ENCODE data around the gene TAGAP. TPM values are rescaled to one million over a fixed set of nuclear protein-coding genes. Genes with fewer than 3 reads are reported as not detected.
A peak's percentile ranks its signal among the peaks of the same experiment; 100 is the strongest.

The TAGAP gene
- total and polyA plus RNA-seq, 9 of the 15 experiments (the other 6 are each of a cell fraction or from before 2014, with no cell fraction given) = 0.07 TPM; not detected in 8

GRCh38 chr6:159093609-159094443 lies 49.0 kb upstream of the TAGAP start:
- no TSS peak for BruUV-seq (replicated peaks)
- peak overlapping the region; percentile 60 for H2AFZ ChIP-seq (ENCODE audit: low read depth, low read length)
- peaks cover 35 to 59% of the 10 kb centered on the region in 2 experiments for H3K27me3 ChIP-seq (ENCODE audit: control insufficient read depth in 2 of 2, insufficient read depth in 2 of 2, low read length in 2 of 2)

More at GRCh38 chr6:159093609-159094443, 49.0 kb upstream of the TAGAP start:
- no peaks in the 10 kb centered on the region for H3K36me3 ChIP-seq (ENCODE audit: control insufficient read depth, insufficient read depth, low read length)
- no peak overlapping the region for H3K27ac ChIP-seq (ENCODE audit: extremely low read depth, low read depth, low read length)
- 24% methylated on average over 31 of the region's 32 CpGs for WGBS (ENCODE audit: insufficient coverage, low coverage, missing lambda C conversion rate)
- TF ChIP-seq E2F6 (IDR thresholded peaks at IDR 0.05; ENCODE audit: borderline replicate concordance in 1 of 2, extremely low read depth in 1 of 2, insufficient read depth in 1 of 2, insufficient read length in 1 of 2, low read depth in 1 of 2, low read length in 1 of 2, poor library complexity in 1 of 2, severe bottlenecking in 1 of 2) = peak in 1 of 2 experiments; percentile 11
- 0 out of 2 replicates have a peak, but pooled peaks have one; percentile 8 for TF ChIP-seq NFE2 (IDR thresholded peaks at IDR 0.05; ENCODE audit: low read depth)
- TF ChIP-seq E2F5 (CRISPR knock-in tag; IDR thresholded peaks at IDR 0.05) = 0 out of 2 replicates have a peak, but pooled peaks have one; percentile 40
- no peak for TF ChIP-seq ZNF318 (IDR thresholded peaks at IDR 0.05; ENCODE audit: borderline replicate concordance in 1 of 2, low read depth in 1 of 2)
- TF ChIP-seq MAFG (tag; conservative IDR thresholded peaks at IDR 0.05) = 0 out of 2 replicates have a peak, but pooled peaks have one; percentile 15
- TF ChIP-seq ETS2 (tag; IDR thresholded peaks at IDR 0.05; ENCODE audit: borderline replicate concordance, poor library complexity, severe bottlenecking) = no peak
- TF ChIP-seq MAX (CRISPR knock-in tag; IDR thresholded peaks at IDR 0.05) = peak; percentile 41
- TF ChIP-seq RUNX1 (IDR thresholded peaks at IDR 0.05; ENCODE audit: low read depth) = no peak
- peak; percentile 57 for ATAC-seq
- no peak overlapping the region for H3K4me3 ChIP-seq
- no peaks in the 10 kb centered on the region for H3K79me2 ChIP-seq (ENCODE audit: control insufficient read depth, insufficient read depth, low read length)
- DNase-seq (ENCODE audit: extremely low read depth in 1 of 4, low spot score in 3 of 4) = no peak
- ChIA-PET CTCF (ENCODE audit: low intra/inter-chr PET ratio) (no interaction called here), POLR2A (interaction anchor here (0.6 to 1.6 kb wide), 3 partner anchors 86 to 869 kb away, joined by 3 to 4 read pairs (median 3); no protein-coding TSS in a partner anchor)
- H3K4me2 ChIP-seq (ENCODE audit: insufficient read depth, low read length) = peak overlapping the region; percentile 34
- H3K9ac ChIP-seq (ENCODE audit: insufficient read depth in 1 of 2, low read depth in 2 of 2, low read length in 2 of 2) = no peak overlapping the region
- H4K20me1 ChIP-seq (replicated peaks; ENCODE audit: control insufficient read depth, insufficient read depth, low read length) = no peaks in the 10 kb centered on the region; the same call in 1 of the 2 replicates
- H3K9me3 ChIP-seq (replicated peaks; ENCODE audit: control insufficient read depth, insufficient read depth, low read depth, low read length) = no peaks in the 10 kb centered on the region
- FAIRE-seq = no peak
- peaks cover 0 to 9% of the 10 kb centered on the region in 2 experiments; a peak in 2 of 5 replicates for H3K4me1 ChIP-seq (replicated peaks in 1 of 2; ENCODE audit: control insufficient read depth in 2 of 2, insufficient read depth in 2 of 2, low read length in 2 of 2)
- in situ Hi-C loops (cut with MboI) = no loop called here
- intact Hi-C loops (cut with micrococcal nuclease) = no loop called here
- H3K9me1 ChIP-seq (ENCODE audit: control insufficient read depth, insufficient read depth, low read length) = peaks cover 3% of the 10 kb centered on the region
